HepG2 (cell line): ENCODE measurements around the gene CITED2. TPM values are rescaled to one million over a fixed set of nuclear protein-coding genes. Genes with fewer than 3 reads are reported as not detected.

Experiments
- BCL6 ChIP-seq: IDR thresholded peaks from 2 replicates; pipeline ENCODE4 v1.6.1; 2016; ENCODE audit warnings: missing genetic modification reagents, missing compliant biosample characterization
- EEA1 ChIP-seq: sonication (generic); formaldehyde crosslinking; IDR thresholded peaks from 2 replicates; pipeline ENCODE4 v1.5.1; 2020; ENCODE audit warnings: mild to moderate bottlenecking, missing genetic modification reagents, borderline replicate concordance
- FOXP1 ChIP-seq, 2 experiments: fragments of 450-650 bp in 1 of 2; IDR thresholded peaks; 2 replicates each; pipeline ENCODE4 v1.6.1; 2017 to 2018; ENCODE audit warnings: antibody characterized with exemption in 1 of 2
- GFI1 ChIP-seq: sonication (generic); formaldehyde crosslinking; IDR thresholded peaks from 2 replicates; pipeline ENCODE4 v1.5.0; 2020; ENCODE audit warnings: missing genetic modification reagents, mild to moderate bottlenecking, borderline replicate concordance
- MED1 ChIP-seq: sonication (generic); formaldehyde crosslinking; IDR thresholded peaks from 2 replicates; pipeline ENCODE4 v1.4.0; 2020; ENCODE audit warnings: missing genetic modification reagents
- NCOR1 ChIP-seq: fragments of 200-600 bp; sonication (generic); IDR thresholded peaks from 2 replicates; pipeline ENCODE4 v1.7.0; 2017; ENCODE audit warnings: antibody characterized with exemption, low read length, borderline replicate concordance
- SPEN ChIP-seq: sonication (generic); formaldehyde crosslinking; IDR thresholded peaks from 2 replicates; pipeline ENCODE4 v1.5.1; 2020; ENCODE audit warnings: low read depth, mild to moderate bottlenecking, missing genetic modification reagents
- THYN1 ChIP-seq: sonication (generic); formaldehyde crosslinking; IDR thresholded peaks from 2 replicates; pipeline ENCODE4 v1.8.1; 2023; ENCODE audit warnings: low read depth, mild to moderate bottlenecking, moderate library complexity, missing genetic modification reagents, borderline replicate concordance
- U2AF2 ChIP-seq: fragments of 200-400 bp; formaldehyde crosslinking; IDR thresholded peaks from 2 replicates; pipeline ENCODE4 v1.6.1; 2017; ENCODE audit warnings: low read depth, mild to moderate bottlenecking, low read length
- ZMYM3 ChIP-seq: sonication (generic); formaldehyde crosslinking; IDR thresholded peaks from 2 replicates; pipeline ENCODE4 v1.5.1; 2020; ENCODE audit warnings: mild to moderate bottlenecking, missing genetic modification reagents
- ZNF263 ChIP-seq: sonication (generic); formaldehyde crosslinking; IDR thresholded peaks from 2 replicates; pipeline ENCODE4 v1.4.0; 2020; ENCODE audit warnings: missing genetic modification reagents
- ZNF280B ChIP-seq: sonication (generic); formaldehyde crosslinking; IDR thresholded peaks from 2 replicates; pipeline ENCODE4 v1.5.0; 2020; ENCODE audit warnings: missing genetic modification reagents, mild to moderate bottlenecking, borderline replicate concordance
- ZNF546 ChIP-seq: sonication (generic); formaldehyde crosslinking; conservative IDR thresholded peaks from 2 replicates; pipeline ENCODE4 v1.8.1; 2023; ENCODE audit warnings: mild to moderate bottlenecking, missing genetic modification reagents
- ZNF550 ChIP-seq: sonication (generic); formaldehyde crosslinking; IDR thresholded peaks from 2 replicates; pipeline ENCODE4 v1.4.0; 2020; ENCODE audit warnings: mild to moderate bottlenecking, missing genetic modification reagents, borderline replicate concordance
- ZNF614 ChIP-seq: IDR thresholded peaks from 2 replicates; pipeline ENCODE4 v1.6.1; 2018; ENCODE audit warnings: missing biosample characterization, missing genetic modification reagents, inconsistent platforms, borderline replicate concordance
- polyA plus RNA-seq, 8 experiments: library from polyadenylated mRNA; depleted of rRNA in 3 of 8; stranded (reverse) in 7 of 8; unstranded in 1 of 8; fragments of >200 nt; fragmentation: Illumina TruSeq in 4 of 8; extraction: Trizol in 4 of 8; gene quantifications; 2 replicates each; pipeline versions ENCODE4 v1.2.1 to v1.2.3, GENCODE V29; 2011 to 2016; ENCODE audit warnings: low read depth in 4 of 8, missing spikeins in 1 of 8, mixed read lengths in 1 of 8; ENCODE audit not compliant: insufficient read depth in 1 of 8
- total RNA-seq, 5 experiments: library from RNA; depleted of rRNA; stranded (reverse); fragments of >200 nt; fragmentation: Illumina TruSeq; extraction: Trizol; gene quantifications; 2 replicates each; pipeline ENCODE4 v1.2.3, GENCODE V29; 2016; ENCODE audit warnings: low read depth in 1 of 5
- TF ChIP-seq, protein P1 (sequence below): sonication (generic); formaldehyde crosslinking; IDR thresholded peaks from 2 replicates; pipeline ENCODE4 v1.5.1; 2020; ENCODE audit warnings: missing genetic modification reagents, mild to moderate bottlenecking, borderline replicate concordance
- TF ChIP-seq, protein P2 (sequence below): sonication (generic); formaldehyde crosslinking; IDR thresholded peaks from 2 replicates; pipeline ENCODE4 v1.5.0; 2020; ENCODE audit warnings: mild to moderate bottlenecking, missing genetic modification reagents
- TF ChIP-seq, protein P3 (sequence below): sonication (generic); formaldehyde crosslinking; IDR thresholded peaks from 2 replicates; pipeline ENCODE4 v1.4.0; 2020; ENCODE audit warnings: missing genetic modification reagents, borderline replicate concordance
- TF ChIP-seq, protein P4 (sequence below): sonication (generic); formaldehyde crosslinking; IDR thresholded peaks from 2 replicates; pipeline ENCODE4 v1.5.0; 2020; ENCODE audit warnings: mild to moderate bottlenecking, low read depth, missing genetic modification reagents, borderline replicate concordance

Gene CITED2
- total and polyA plus RNA-seq, 2 of the 13 experiments (the other 11 are each of a cell fraction or from before 2014, with no cell fraction given): 17.6 to 57.2 TPM

DNA sequence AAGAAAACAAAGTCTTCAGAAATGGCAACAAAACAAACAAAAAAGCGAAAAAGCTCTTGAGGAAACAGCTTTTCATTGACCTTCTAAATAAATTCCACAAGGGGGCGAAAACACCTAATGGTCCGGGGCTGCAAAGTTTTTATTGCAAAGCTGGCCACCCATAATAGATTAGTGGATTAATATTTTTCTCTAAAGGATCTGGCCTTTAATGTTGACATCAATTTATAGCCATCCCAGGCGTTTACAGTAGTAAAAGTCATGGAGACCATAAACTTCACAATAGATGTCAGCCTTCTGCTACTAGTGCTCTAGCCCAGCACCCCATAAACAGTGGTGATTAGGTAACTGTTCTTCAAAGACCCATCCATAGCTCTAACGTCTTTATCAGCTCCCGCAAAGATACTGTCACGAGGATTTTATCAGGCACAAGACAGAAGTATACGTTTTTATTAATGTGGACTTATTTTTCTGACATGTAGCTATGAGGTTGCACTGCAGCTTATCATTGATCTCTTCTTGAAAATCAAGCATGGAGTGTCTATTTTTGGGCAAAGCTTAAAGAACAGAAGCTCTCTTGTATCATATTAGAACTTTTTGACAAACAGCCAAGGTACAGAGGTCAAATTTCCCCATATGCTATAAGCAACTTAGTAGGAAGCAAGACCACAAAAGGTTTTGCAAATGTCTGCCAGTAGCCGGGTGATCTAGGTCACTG is 4.7 kb downstream of the CITED2 start (continued):
- TF ChIP-seq ZNF614 (no peak), BCL6 (CRISPR knock-in tag) (peak; percentile 58), THYN1 (no peak), ZNF263 (no peak), ZMYM3 (CRISPR knock-in tag) (no peak), FOXP1 (IDR thresholded peaks at IDR 0.05) (no peak), FOXP1 (CRISPR knock-in tag; IDR thresholded peaks at IDR 0.05) (no peak; the same call in 1 of the 2 replicates), ZNF280B (CRISPR knock-in tag) (no peak), MED1 (CRISPR knock-in tag) (no peak), SPEN (CRISPR knock-in tag) (no peak), NCOR1 (peak; percentile 76; the same call in 1 of the 2 replicates), EEA1 (CRISPR knock-in tag) (no peak), GFI1 (CRISPR knock-in tag) (no peak), ZNF546 (no peak), ZNF550 (CRISPR knock-in tag) (no peak), U2AF2 (no peak)
- TF ChIP-seq, protein P1, sequence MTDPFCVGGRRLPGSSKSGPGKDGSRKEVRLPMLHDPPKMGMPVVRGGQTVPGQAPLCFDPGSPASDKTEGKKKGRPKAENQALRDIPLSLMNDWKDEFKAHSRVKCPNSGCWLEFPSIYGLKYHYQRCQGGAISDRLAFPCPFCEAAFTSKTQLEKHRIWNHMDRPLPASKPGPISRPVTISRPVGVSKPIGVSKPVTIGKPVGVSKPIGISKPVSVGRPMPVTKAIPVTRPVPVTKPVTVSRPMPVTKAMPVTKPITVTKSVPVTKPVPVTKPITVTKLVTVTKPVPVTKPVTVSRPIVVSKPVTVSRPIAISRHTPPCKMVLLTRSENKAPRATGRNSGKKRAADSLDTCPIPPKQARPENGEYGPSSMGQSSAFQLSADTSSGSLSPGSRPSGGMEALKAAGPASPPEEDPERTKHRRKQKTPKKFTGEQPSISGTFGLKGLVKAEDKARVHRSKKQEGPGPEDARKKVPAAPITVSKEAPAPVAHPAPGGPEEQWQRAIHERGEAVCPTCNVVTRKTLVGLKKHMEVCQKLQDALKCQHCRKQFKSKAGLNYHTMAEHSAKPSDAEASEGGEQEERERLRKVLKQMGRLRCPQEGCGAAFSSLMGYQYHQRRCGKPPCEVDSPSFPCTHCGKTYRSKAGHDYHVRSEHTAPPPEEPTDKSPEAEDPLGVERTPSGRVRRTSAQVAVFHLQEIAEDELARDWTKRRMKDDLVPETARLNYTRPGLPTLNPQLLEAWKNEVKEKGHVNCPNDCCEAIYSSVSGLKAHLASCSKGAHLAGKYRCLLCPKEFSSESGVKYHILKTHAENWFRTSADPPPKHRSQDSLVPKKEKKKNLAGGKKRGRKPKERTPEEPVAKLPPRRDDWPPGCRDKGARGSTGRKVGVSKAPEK (CRISPR knock-in tag): no peak
- TF ChIP-seq, protein P2, sequence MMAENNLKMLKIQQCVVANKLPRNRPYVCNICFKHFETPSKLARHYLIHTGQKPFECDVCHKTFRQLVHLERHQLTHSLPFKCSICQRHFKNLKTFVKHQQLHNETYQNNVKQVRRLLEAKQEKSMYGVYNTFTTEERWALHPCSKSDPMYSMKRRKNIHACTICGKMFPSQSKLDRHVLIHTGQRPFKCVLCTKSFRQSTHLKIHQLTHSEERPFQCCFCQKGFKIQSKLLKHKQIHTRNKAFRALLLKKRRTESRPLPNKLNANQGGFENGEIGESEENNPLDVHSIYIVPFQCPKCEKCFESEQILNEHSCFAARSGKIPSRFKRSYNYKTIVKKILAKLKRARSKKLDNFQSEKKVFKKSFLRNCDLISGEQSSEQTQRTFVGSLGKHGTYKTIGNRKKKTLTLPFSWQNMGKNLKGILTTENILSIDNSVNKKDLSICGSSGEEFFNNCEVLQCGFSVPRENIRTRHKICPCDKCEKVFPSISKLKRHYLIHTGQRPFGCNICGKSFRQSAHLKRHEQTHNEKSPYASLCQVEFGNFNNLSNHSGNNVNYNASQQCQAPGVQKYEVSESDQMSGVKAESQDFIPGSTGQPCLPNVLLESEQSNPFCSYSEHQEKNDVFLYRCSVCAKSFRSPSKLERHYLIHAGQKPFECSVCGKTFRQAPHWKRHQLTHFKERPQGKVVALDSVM: no peak
- TF ChIP-seq, protein P3, sequence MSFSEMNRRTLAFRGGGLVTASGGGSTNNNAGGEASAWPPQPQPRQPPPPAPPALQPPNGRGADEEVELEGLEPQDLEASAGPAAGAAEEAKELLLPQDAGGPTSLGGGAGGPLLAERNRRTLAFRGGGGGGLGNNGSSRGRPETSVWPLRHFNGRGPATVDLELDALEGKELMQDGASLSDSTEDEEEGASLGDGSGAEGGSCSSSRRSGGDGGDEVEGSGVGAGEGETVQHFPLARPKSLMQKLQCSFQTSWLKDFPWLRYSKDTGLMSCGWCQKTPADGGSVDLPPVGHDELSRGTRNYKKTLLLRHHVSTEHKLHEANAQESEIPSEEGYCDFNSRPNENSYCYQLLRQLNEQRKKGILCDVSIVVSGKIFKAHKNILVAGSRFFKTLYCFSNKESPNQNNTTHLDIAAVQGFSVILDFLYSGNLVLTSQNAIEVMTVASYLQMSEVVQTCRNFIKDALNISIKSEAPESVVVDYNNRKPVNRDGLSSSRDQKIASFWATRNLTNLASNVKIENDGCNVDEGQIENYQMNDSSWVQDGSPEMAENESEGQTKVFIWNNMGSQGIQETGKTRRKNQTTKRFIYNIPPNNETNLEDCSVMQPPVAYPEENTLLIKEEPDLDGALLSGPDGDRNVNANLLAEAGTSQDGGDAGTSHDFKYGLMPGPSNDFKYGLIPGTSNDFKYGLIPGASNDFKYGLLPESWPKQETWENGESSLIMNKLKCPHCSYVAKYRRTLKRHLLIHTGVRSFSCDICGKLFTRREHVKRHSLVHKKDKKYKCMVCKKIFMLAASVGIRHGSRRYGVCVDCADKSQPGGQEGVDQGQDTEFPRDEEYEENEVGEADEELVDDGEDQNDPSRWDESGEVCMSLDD (CRISPR knock-in tag): no peak; the same call in 1 of the 2 replicates
- TF ChIP-seq, protein P4, sequence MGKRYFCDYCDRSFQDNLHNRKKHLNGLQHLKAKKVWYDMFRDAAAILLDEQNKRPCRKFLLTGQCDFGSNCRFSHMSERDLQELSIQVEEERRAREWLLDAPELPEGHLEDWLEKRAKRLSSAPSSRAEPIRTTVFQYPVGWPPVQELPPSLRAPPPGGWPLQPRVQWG (CRISPR knock-in tag): no peak
